GM18511 (cell line): ENCODE results near the gene ARHGDIA.
A peak's percentile ranks its signal among the peaks of the same experiment; 100 is the strongest.

ENCODE experiments used
- ATAC-seq: cut with Tn5 transposase; IDR thresholded peaks from one replicate; pipeline ENCODE4 v1.9.1; 2021; ENCODE audit warnings: mild to moderate bottlenecking, moderate library complexity; ENCODE audit not compliant: unreplicated experiment

The ARHGDIA gene

GRCh38 chr17:81906476-81907218 lies 35.5 kb upstream of the ARHGDIA start:
- no peak for ATAC-seq

GRCh38 chr17:81905993-81906392 lies 34.9 kb upstream of the ARHGDIA start:
- no peak for ATAC-seq

- ATAC-seq: no peak
Measured at GRCh38 chr17:81905424-81905875, 34.3 kb upstream of the ARHGDIA start.

- no peak for ATAC-seq
Measured at GRCh38 chr17:81904600-81905423, 33.7 kb upstream of the ARHGDIA start.

GRCh38 chr17:81903896-81904599 lies 32.9 kb upstream of the ARHGDIA start:
- no peak for ATAC-seq

- no peak for ATAC-seq
Measured at GRCh38 chr17:81903415-81903831, 32.3 kb upstream of the ARHGDIA start.

GRCh38 chr17:81902653-81903414 lies 31.7 kb upstream of the ARHGDIA start:
- no peak for ATAC-seq

- no peak for ATAC-seq
Measured at GRCh38 chr17:81902023-81902652, 31.0 kb upstream of the ARHGDIA start, which contains the start of gene NPB. NPB (plus strand) TSS chr17:81902238; CDS start chr17:81902278, 40 bp downstream.

- no peak for ATAC-seq
Measured at GRCh38 chr17:81901167-81902022, 30.3 kb upstream of the ARHGDIA start.

GRCh38 chr17:81900181-81900820 lies 29.2 kb upstream of the ARHGDIA start:
- ATAC-seq: no peak

GRCh38 chr17:81899514-81900166 lies 28.5 kb upstream of the ARHGDIA start:
- no peak for ATAC-seq

- no peak for ATAC-seq
Measured at GRCh38 chr17:81898885-81899284, 27.7 kb upstream of the ARHGDIA start.

- ATAC-seq: no peak
Measured at GRCh38 chr17:81898029-81898866, 27.1 kb upstream of the ARHGDIA start.

GRCh38 chr17:81895400-81895799 lies 24.3 kb upstream of the ARHGDIA start:
- no peak for ATAC-seq

- ATAC-seq: peak; percentile 19
Measured at GRCh38 chr17:81891303-81891552, 20.1 kb upstream of the ARHGDIA start.

- no peak for ATAC-seq
Measured at GRCh38 chr17:81890447-81891302, 19.5 kb upstream of the ARHGDIA start.

GRCh38 chr17:81889602-81890001 lies 18.5 kb upstream of the ARHGDIA start:
- no peak for ATAC-seq
